Mucosa of stomach (tissue), 1 donor: Measurements from ENCODE around the gene PTPRM.

Source experiments
- H3K27me3 ChIP-seq: one replicate; pipeline ENCODE4 v1.7.0; 2013; ENCODE audit warnings: mild to moderate bottlenecking, low read length; ENCODE audit not compliant: control insufficient read depth, insufficient read depth
- H3K36me3 ChIP-seq: one replicate; pipeline ENCODE4 v1.7.0; 2013; ENCODE audit warnings: low read length; ENCODE audit not compliant: control insufficient read depth, insufficient read depth
- H3K4me1 ChIP-seq: one replicate; pipeline ENCODE4 v1.7.0; 2013; ENCODE audit warnings: mild to moderate bottlenecking, low read length; ENCODE audit not compliant: control insufficient read depth, insufficient read depth
- H3K4me3 ChIP-seq: one replicate; pipeline ENCODE4 v1.7.0; 2013; ENCODE audit warnings: low read length
- H3K9ac ChIP-seq: one replicate; pipeline ENCODE4 v1.7.0; 2013; ENCODE audit warnings: mild to moderate bottlenecking, low read length, moderate library complexity
- H3K9me3 ChIP-seq: one replicate; pipeline ENCODE4 v1.7.0; 2013; ENCODE audit warnings: mild to moderate bottlenecking, low read length, moderate library complexity; ENCODE audit not compliant: control insufficient read depth
- donor health status: Pancreatic carcinoma.

The PTPRM gene

DNA sequence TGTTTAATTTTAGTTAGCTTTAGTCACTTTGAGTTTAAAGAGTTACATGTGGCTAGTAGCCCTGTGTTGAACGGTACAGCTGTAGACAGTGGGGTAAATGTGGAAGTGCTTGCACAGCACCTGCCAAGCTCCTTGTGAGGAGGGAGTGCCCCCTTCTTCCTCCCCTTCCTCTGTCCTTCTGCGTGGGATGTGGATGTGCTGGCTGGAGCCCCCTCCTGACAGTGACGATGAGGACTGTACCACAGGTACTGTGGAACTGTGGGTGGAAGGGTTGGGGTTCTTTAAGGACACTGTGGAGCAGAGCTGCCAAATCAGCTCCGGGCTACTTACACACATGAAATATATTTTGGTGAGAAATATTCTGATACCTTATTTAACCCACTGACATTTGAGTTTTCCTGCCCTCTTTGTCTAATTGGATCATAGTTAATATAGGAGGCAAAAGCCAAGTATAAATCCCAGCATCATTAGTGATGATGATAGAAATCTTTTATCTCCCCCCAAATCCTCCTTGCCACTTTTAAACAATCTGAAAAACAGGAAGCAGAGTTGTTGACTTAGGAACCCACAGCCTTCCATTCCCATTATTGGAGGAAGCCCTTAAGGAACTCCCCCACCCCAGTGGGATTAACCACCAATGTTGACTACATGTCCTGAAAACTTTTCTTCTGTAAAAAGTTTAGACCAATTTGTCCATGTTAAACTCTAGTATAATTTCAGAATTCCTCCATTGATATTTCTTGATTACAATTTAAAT, 181.3 kb downstream of the PTPRM start:
- Histone ChIP-seq H3K36me3 (no peaks in the 10 kb centered on the region), H3K4me3 (no peak overlapping the region), H3K27me3 (no peaks in the 10 kb centered on the region), H3K9ac (no peak overlapping the region), H3K4me1 (no peaks in the 10 kb centered on the region), H3K9me3 (no peaks in the 10 kb centered on the region)

DNA sequence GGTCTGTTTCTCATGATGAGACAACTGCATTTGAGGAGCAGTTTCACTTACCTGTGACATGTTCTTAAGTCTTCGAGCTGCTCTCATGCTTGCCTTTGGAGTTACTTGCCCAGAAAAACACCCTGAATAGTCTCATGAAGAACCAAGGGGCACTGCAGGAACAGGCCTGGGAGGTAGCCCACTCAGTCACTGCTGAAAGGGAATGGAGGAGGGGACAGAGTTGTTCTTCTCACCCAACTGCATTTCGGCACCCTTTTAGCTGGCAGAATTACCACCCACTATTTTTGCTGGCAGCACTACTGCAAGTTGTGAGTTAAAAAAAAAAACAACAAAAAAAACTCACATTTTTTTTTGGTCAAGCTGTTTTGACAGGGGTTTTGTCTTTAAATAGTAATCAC, 181.9 kb downstream of the PTPRM start:
- H3K36me3 ChIP-seq = no peaks in the 10 kb centered on the region
- H3K27me3 ChIP-seq = no peaks in the 10 kb centered on the region
- no peaks in the 10 kb centered on the region for H3K4me1 ChIP-seq
- no peak overlapping the region for H3K4me3 ChIP-seq
- H3K9ac ChIP-seq = no peak overlapping the region
- no peaks in the 10 kb centered on the region for H3K9me3 ChIP-seq

DNA sequence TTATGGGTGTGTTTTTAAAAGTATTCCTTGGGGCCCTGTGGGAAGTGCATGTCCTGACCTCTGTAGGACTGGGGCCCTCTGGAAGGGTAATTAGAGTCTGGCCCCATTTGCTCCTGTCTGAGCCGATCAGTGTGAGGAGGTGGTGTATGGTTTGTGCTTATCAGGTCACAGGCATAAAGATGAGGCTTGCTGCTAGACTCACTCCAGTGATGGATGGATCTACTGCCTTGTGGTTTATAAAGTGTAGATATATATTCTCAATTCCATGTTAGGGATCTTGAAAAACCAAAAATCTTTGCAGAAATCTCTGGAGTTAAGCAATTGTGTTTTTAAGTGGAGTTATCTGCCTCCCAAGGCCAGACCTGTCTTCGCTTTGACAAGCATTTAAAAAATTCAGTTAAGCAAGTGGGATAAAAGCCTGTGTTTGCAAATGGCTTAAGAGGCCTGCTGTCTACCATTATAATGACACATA, 182.4 kb downstream of the PTPRM start:
- no peak overlapping the region for H3K9ac ChIP-seq
- H3K27me3 ChIP-seq = no peaks in the 10 kb centered on the region
- no peaks in the 10 kb centered on the region for H3K36me3 ChIP-seq
- no peak overlapping the region for H3K4me3 ChIP-seq
- H3K4me1 ChIP-seq = no peaks in the 10 kb centered on the region
- no peaks in the 10 kb centered on the region for H3K9me3 ChIP-seq

DNA sequence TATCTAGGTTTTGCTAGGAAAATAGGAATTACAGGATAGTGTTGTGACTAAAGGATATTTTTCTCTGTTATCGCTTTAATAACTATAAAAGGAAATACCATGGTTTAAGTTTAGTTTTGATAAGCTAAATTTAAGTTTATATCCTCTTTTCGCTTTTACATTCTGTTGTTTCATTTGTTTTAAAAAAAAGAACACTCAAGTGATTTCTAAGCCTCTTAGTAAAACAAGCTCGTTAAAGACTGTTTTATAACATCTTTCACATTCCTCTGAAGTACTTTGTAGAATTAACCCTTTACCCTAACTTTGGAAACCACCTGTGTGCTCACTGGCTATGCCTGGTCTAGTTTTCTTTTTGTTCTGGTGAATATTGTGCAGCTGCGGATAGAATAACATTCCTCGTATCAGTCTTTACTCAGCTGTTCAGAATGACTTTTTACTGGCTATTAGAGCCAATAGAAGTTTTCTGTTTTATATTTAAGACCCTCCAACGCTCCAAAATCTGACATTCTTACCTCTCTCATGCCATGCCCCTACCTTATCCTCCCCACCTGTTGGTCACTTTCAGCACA, 183.1 kb downstream of the PTPRM start:
- no peaks in the 10 kb centered on the region for H3K27me3 ChIP-seq
- no peak overlapping the region for H3K4me3 ChIP-seq
- H3K36me3 ChIP-seq = no peaks in the 10 kb centered on the region
- no peaks in the 10 kb centered on the region for H3K4me1 ChIP-seq
- no peaks in the 10 kb centered on the region for H3K9me3 ChIP-seq
- no peak overlapping the region for H3K9ac ChIP-seq

DNA sequence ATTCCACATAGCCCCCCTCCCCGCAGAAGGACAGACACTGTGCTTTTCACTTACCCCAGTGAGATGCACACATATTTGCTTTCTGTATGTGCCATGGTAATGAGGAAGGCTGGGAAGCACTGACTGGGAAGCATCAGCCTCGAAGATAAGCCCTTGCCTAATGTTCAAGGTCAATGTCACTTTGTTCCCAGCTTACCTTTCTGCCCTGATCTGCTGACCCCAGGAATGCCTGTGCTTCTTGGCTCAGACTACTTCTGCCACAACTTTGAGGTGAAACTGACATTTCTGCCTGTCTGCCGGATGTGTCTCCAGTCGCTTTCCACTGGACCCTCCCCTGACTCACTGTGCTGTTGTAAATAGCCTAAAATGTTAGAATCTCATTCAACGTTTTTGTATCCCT, 183.8 kb downstream of the PTPRM start:
- Histone ChIP-seq H3K36me3 (no peaks in the 10 kb centered on the region), H3K4me1 (no peaks in the 10 kb centered on the region), H3K27me3 (no peaks in the 10 kb centered on the region), H3K9me3 (no peaks in the 10 kb centered on the region), H3K9ac (no peak overlapping the region), H3K4me3 (no peak overlapping the region)

DNA sequence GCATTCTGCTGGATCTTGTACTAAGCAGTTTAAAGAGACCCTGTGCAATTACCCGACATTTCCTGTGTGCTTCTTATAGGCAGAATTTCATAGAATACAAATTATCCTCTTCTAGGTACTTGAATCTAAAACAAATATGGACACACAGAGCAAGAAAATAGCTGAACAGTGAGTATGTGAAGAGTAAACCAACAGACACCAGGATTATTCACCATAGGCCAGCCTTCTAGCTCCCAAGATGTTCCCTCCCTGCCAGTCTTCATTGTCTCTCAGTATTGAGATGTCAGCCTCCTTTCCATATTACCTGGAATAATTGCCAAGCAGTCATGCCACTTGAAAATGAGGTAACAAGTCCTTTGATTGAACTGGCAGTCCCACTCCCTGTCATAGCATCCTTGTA, 187.1 kb downstream of the PTPRM start:
- H3K9ac ChIP-seq = no peak overlapping the region
- H3K36me3 ChIP-seq = no peaks in the 10 kb centered on the region
- H3K27me3 ChIP-seq = no peaks in the 10 kb centered on the region
- no peaks in the 10 kb centered on the region for H3K9me3 ChIP-seq
- no peaks in the 10 kb centered on the region for H3K4me1 ChIP-seq
- no peak overlapping the region for H3K4me3 ChIP-seq

DNA sequence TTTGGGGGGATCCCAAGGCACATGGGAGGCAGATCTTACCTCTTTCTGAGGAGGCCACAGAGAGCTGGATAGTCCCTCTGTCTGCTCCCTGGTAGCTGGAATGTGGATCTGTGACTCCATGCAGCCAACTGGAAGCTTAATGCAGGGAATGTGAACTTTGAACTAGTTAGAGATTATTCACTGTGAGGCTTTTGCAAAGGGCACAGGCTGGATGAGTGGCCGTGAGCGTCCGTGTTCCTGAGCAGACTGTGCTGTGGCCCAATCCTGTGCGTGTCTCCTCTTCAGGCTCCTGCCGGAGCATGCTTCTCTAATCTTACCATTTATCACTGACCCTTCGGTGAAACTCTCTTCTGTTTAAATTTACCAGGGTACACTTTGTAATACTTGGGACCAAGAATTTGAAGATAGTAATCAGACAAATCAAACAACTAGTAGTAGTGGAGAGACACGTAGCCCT, 187.6 kb downstream of the PTPRM start:
- no peaks in the 10 kb centered on the region for H3K4me1 ChIP-seq
- H3K27me3 ChIP-seq = no peaks in the 10 kb centered on the region
- H3K9me3 ChIP-seq = no peaks in the 10 kb centered on the region
- no peak overlapping the region for H3K9ac ChIP-seq
- no peak overlapping the region for H3K4me3 ChIP-seq
- H3K36me3 ChIP-seq = no peaks in the 10 kb centered on the region

DNA sequence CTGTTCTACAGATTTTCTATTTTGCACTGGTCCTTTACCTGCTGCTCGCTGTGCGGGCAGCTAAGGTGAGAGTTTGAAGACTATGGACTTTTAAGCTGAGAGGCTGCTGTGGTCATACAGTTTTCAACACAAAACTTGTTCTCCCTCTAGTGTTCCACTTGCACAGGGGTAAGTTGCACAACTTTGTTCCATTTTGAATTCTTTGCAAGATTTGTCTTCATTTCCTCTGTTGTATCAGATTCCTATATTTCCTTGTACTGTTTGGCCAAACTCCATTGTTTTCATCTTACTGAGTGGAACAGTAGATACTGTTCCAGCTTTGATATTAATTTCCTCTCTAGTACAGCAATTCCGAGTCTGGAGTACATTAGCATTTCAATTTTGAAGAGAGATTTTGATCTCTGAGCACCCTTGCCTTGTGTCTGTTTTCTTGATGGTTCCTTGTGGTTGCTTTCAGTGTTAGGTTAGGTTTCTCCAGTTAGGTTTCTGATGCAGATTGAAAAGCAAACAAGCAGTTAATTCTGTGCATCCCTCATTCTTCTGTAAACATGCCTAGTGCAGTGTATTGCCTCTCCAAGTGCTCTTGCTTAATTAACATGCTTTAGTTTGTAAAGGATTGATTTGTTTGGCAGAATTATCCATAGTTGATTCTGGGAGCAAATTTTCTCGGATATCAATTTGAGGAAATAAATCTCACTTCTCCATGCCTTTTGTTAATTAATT, 188.8 kb downstream of the PTPRM start:
- no peak overlapping the region for H3K4me3 ChIP-seq

DNA sequence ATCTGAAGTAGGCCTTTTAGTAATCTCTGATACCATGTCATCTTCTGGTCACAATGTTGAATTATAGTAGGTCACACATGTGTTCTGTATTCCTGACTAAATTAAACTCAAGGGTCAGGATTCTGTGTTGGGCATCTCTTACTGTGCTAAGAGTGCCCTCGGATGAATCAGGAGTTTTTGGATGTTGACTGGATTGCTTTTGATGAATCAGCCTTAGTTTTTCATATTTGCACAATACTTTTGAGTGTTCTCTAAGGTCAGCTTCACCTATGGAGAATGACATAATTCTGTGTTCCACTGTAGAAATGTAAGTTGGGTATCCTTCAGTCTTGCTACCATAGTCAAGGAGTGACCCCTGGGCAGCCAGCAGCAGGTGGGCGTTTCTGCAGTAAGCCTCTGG, 190.1 kb downstream of the PTPRM start:
- Histone ChIP-seq H3K4me3 (no peak overlapping the region), H3K36me3 (no peaks in the 10 kb centered on the region), H3K4me1 (no peaks in the 10 kb centered on the region), H3K9me3 (no peaks in the 10 kb centered on the region), H3K27me3 (no peaks in the 10 kb centered on the region), H3K9ac (no peak overlapping the region)

More for the DNA sequence above, 188.8 kb downstream of the PTPRM start:
- Histone ChIP-seq H3K27me3 (no peaks in the 10 kb centered on the region), H3K4me1 (no peaks in the 10 kb centered on the region), H3K9me3 (no peaks in the 10 kb centered on the region), H3K9ac (no peak overlapping the region), H3K36me3 (no peaks in the 10 kb centered on the region)

DNA sequence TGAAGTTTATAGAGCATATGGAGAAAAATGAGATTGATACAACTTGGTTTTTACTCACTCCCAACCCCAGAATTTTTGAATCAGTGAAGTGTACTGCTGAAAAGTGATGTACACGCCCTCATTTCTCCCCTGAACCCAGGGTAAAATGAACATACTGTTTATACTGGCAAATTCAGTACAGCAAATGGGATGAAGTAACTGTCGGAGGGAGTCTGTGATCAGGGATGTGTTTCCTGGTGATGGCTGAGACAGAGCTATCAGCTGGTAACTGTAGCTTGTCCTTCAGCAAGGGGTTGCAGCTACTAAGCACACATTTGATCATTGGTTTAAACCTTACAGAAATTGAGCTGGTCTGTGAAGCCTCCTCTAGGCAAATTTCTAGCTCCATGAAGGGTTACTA, 191.6 kb downstream of the PTPRM start:
- Histone ChIP-seq H3K27me3 (no peaks in the 10 kb centered on the region), H3K4me3 (no peak overlapping the region), H3K9ac (no peak overlapping the region), H3K4me1 (no peaks in the 10 kb centered on the region), H3K36me3 (no peaks in the 10 kb centered on the region), H3K9me3 (no peaks in the 10 kb centered on the region)

DNA sequence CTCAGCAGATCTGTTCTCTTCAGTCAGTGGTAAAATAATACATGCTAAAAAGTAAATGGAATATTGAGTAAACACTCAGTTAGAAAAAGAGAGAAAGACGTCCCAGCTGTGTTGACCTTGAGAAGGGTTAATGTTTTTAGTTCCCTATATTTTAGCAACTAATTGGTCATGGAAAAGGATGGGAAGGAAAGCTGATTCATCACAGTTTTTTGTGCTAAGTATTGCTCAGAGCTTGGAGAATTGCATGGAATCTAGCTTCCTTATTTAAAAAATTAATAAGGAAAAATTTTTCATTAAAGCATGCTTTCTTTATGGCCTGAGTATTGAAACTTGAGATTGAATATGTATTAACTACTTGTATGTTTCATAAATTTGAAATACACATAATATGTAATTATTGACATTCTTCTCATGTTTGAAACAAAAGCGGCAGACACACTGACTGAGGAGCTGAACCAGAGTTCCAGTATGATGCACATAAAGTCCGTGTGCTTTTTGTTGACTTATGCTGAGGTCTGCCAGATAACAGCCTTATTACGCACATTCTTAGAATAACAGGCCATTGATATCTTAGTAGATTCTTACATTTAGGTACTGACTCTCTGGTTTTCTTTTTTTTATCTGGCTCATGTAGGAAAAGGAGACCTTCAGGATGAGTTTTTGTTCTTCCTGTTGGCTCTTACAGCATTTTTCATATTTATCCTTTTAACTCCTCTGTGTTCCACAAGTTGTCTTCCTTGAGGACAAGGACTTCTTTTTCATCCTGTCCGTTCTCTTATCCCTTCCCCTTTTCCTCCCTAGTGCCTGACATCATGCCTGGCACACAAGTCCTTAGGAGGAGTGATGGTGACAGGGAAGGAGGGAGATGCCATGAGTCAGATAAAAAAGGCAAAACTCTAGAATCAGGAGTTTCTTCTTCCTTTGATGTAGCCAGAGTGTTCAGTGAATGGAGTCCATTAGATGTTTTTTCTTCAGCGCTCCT, 194.1 kb downstream of the PTPRM start:
- H3K4me1 ChIP-seq = no peaks in the 10 kb centered on the region
- H3K4me3 ChIP-seq = no peak overlapping the region
- no peaks in the 10 kb centered on the region for H3K36me3 ChIP-seq
- H3K9ac ChIP-seq = no peak overlapping the region
- no peaks in the 10 kb centered on the region for H3K27me3 ChIP-seq
- H3K9me3 ChIP-seq = no peaks in the 10 kb centered on the region
